ENCODE data around the gene RNF130. TPM values are rescaled to one million over a fixed set of nuclear protein-coding genes. Genes with fewer than 3 reads are reported as not detected.

The RNF130 gene
- total and polyA plus RNA-seq, 9 of the 15 experiments (the other 6 are each of a cell fraction or from before 2014, with no cell fraction given), result 5.8 to 39.4 (median 27.1) TPM

- BruUV-seq (replicated peaks), result no TSS peak
- CTCF ChIA-PET (ENCODE audit: low intra/inter-chr PET ratio), result no interaction called here
- no peak overlapping the region for H3K4me2 ChIP-seq (ENCODE audit: insufficient read depth, low read length)
- in situ Hi-C loops (cut with MboI), result no loop called here
- H3K4me3 ChIP-seq, result no peak overlapping the region
- 47% methylated on average over 3 of the region's 3 CpGs for WGBS (ENCODE audit: insufficient coverage, low coverage, missing lambda C conversion rate)
- H2AFZ ChIP-seq (ENCODE audit: low read depth, low read length), result no peak overlapping the region
- no peaks in the 10 kb centered on the region for H3K79me2 ChIP-seq (ENCODE audit: control insufficient read depth, insufficient read depth, low read length)
- FAIRE-seq (no peak), DNase-seq (ENCODE audit: extremely low read depth in 1 of 4, low spot score in 3 of 4) (no peak), ATAC-seq (no peak)
- intact Hi-C loops (cut with micrococcal nuclease), result no loop called here
- no peak overlapping the region for H3K9ac ChIP-seq (ENCODE audit: insufficient read depth in 1 of 2, low read depth in 2 of 2, low read length in 2 of 2)
- no peaks in the 10 kb centered on the region for H4K20me1 ChIP-seq (replicated peaks; ENCODE audit: control insufficient read depth, insufficient read depth, low read length)
- H3K36me3 ChIP-seq (ENCODE audit: control insufficient read depth, insufficient read depth, low read length), result no peaks in the 10 kb centered on the region
- peaks cover 0 to 16% of the 10 kb centered on the region in 2 experiments; a peak in 3 of 5 replicates for H3K4me1 ChIP-seq (replicated peaks in 1 of 2; ENCODE audit: control insufficient read depth in 2 of 2, insufficient read depth in 2 of 2, low read length in 2 of 2)
- H3K27me3 ChIP-seq (ENCODE audit: control insufficient read depth in 2 of 2, insufficient read depth in 2 of 2, low read length in 2 of 2), result no peaks in the 10 kb centered on the region
- no peak overlapping the region for H3K27ac ChIP-seq (ENCODE audit: extremely low read depth, low read depth, low read length)
- POLR2A ChIA-PET, result no interaction called here
- no peaks in the 10 kb centered on the region for H3K9me1 ChIP-seq (ENCODE audit: control insufficient read depth, insufficient read depth, low read length)
- H3K9me3 ChIP-seq (replicated peaks; ENCODE audit: control insufficient read depth, insufficient read depth, low read depth, low read length), result no peaks in the 10 kb centered on the region; the same call in 1 of the 2 replicates
- TF ChIP-seq MAFF (IDR thresholded peaks at IDR 0.05; ENCODE audit: low read length) (no peak), RBM25 (IDR thresholded peaks at IDR 0.05; ENCODE audit: low read depth, low read length, severe bottlenecking) (no peak), ZNF311 (CRISPR knock-in tag; IDR thresholded peaks at IDR 0.05) (no peak), ZNF77 (CRISPR knock-in tag; IDR thresholded peaks at IDR 0.05) (no peak), ZNF398 (CRISPR knock-in tag; IDR thresholded peaks at IDR 0.05) (no peak), BRD9 (IDR thresholded peaks at IDR 0.05; ENCODE audit: low read depth, partially characterized antibody) (no peak), HMGXB4 (CRISPR knock-in tag; IDR thresholded peaks at IDR 0.05) (no peak), HNRNPK (IDR thresholded peaks at IDR 0.05; ENCODE audit: low read depth, low read length, poor library complexity, severe bottlenecking) (no peak), CREM (IDR thresholded peaks at IDR 0.05; ENCODE audit: low read depth) (no peak), RBM34 (IDR thresholded peaks at IDR 0.05; ENCODE audit: borderline replicate concordance, insufficient read depth, low read length) (no peak), ZKSCAN1 (IDR thresholded peaks at IDR 0.05; ENCODE audit: low read depth, low read length) (no peak), GTF3C2 (IDR thresholded peaks at IDR 0.05; ENCODE audit: borderline replicate concordance, extremely low read depth, insufficient read length) (no peak), ZSCAN32 (CRISPR knock-in tag; IDR thresholded peaks at IDR 0.05) (no peak), ZNF445 (CRISPR knock-in tag; IDR thresholded peaks at IDR 0.05; ENCODE audit: low read depth) (no peak), NR2C1 (IDR thresholded peaks at IDR 0.05) (no peak), NR2C1 (tag; IDR thresholded peaks at IDR 0.05) (no peak), RAD21 (CRISPR knock-in tag; conservative IDR thresholded peaks at IDR 0.05 in 1 of 2, IDR thresholded peaks at IDR 0.05 in 1 of 2) (no peak), ZNF778 (CRISPR knock-in tag; IDR thresholded peaks at IDR 0.05) (no peak)
Observed at GRCh38 chr5:180104168-180104530, 32.6 kb upstream of the RNF130 start.
